Hypothalamus (tissue), 51 donors: ENCODE data around the gene CEP128.
A peak's percentile ranks its signal among the peaks of the same experiment; 100 is the strongest.

Experiments used
- DNase-seq, 51 donors: peaks; one replicate each; lab custom pipeline; 2025; lab: John Stamatoyannopoulos, UW

The CEP128 gene

GRCh38 chr14:80621701-80622100 is 319.8 kb downstream of the CEP128 start:
- no peak for DNase-seq

GRCh38 chr14:80620434-80620833 is 321.1 kb downstream of the CEP128 start:
- DNase-seq = no peak

GRCh38 chr14:80618751-80619329 is 322.7 kb downstream of the CEP128 start:
- DNase-seq = no peak

- no peak for DNase-seq
Measured at GRCh38 chr14:80615831-80616230, 325.7 kb downstream of the CEP128 start.

GRCh38 chr14:80609055-80609454 is 332.5 kb downstream of the CEP128 start:
- no peak for DNase-seq

GRCh38 chr14:80608563-80608962 is 333.0 kb downstream of the CEP128 start:
- DNase-seq = no peak

GRCh38 chr14:80607430-80608190 is 333.9 kb downstream of the CEP128 start:
- no peak for DNase-seq

- no peak for DNase-seq
Measured at GRCh38 chr14:80606347-80606772, 335.2 kb downstream of the CEP128 start.

- no peak for DNase-seq
Measured at GRCh38 chr14:80605536-80605935, 336.0 kb downstream of the CEP128 start.

GRCh38 chr14:80602946-80603345 is 338.6 kb downstream of the CEP128 start:
- peak in 30 of 51 donors; percentile 0 to 81 (median 22) for DNase-seq

GRCh38 chr14:80587096-80587724 is 354.3 kb downstream of the CEP128 start:
- no peak for DNase-seq

- peak in 1 of 51 donors; percentile 1 for DNase-seq
Measured at GRCh38 chr14:80586131-80586530, 355.4 kb downstream of the CEP128 start.

GRCh38 chr14:80585506-80585835 is 356.1 kb downstream of the CEP128 start:
- DNase-seq = no peak

- no peak for DNase-seq
Measured at GRCh38 chr14:80584744-80585505, 356.6 kb downstream of the CEP128 start.

GRCh38 chr14:80577599-80577998 is 363.9 kb downstream of the CEP128 start:
- DNase-seq = no peak

GRCh38 chr14:80576401-80576800 is 365.1 kb downstream of the CEP128 start:
- DNase-seq = no peak

GRCh38 chr14:80575763-80576162 is 365.8 kb downstream of the CEP128 start:
- DNase-seq = no peak

- no peak for DNase-seq
Measured at GRCh38 chr14:80572666-80573065, 368.9 kb downstream of the CEP128 start.

GRCh38 chr14:80570930-80571298 is 370.6 kb downstream of the CEP128 start:
- DNase-seq = no peak

GRCh38 chr14:80567905-80568536 is 373.5 kb downstream of the CEP128 start:
- DNase-seq = no peak

GRCh38 chr14:80565001-80565400 is 376.5 kb downstream of the CEP128 start:
- no peak for DNase-seq
